H1 (cell line): Measurements from ENCODE around the gene XPO5. TPM values are rescaled to one million over a fixed set of nuclear protein-coding genes. Genes with fewer than 3 reads are reported as not detected.

Experiments used
- CTCF ChIA-PET: fragments of 300-600 bp; sonication (Branson Sonifier 250); formaldehyde crosslinking; loops from one replicate; lab custom pipeline; 2021; ENCODE audit not compliant: partially characterized antibody; lab: Charles Lee
- POLR2A ChIA-PET: fragments of 300-600 bp; sonication (Branson Sonifier 250); formaldehyde crosslinking; loops from one replicate; lab custom pipeline; 2021; ENCODE audit warnings: inconsistent platforms; ENCODE audit not compliant: partially characterized antibody; lab: Charles Lee
- DNase-seq, 2 experiments: peaks; one replicate each; pipeline versions ENCODE4 v3.0.0 to v3.0.0-alpha.2; 2010 to 2022; ENCODE audit warnings: low spot score in 2 of 2, low read depth in 1 of 2, mixed read lengths in 1 of 2
- FAIRE-seq: peaks from 2 replicates; lab custom pipeline; 2011; peaks lifted over from hg19 to GRCh38; lab: Jason Lieb, UNC
- H2AFZ ChIP-seq: 2 replicates; pipeline ENCODE4 v1.8.1; 2012; ENCODE audit warnings: low read length, inconsistent platforms
- H2AK5ac ChIP-seq: 2 replicates; pipeline ENCODE4 v1.6.1; 2013; ENCODE audit warnings: low read depth, low read length
- H2BK120ac ChIP-seq: replicated peaks from 2 replicates; pipeline ENCODE3; 2013; ENCODE audit warnings: low read depth, low read length, inconsistent platforms
- H2BK12ac ChIP-seq: 2 replicates; pipeline ENCODE4 v1.6.1; 2013; ENCODE audit warnings: low read depth, low read length
- H2BK15ac ChIP-seq: 2 replicates; pipeline ENCODE4 v1.6.1; 2013; ENCODE audit warnings: low read length
- H2BK20ac ChIP-seq: 2 replicates; pipeline ENCODE4 v1.6.1; 2013; ENCODE audit warnings: low read length
- H2BK5ac ChIP-seq: 2 replicates; pipeline ENCODE4 v1.6.1; 2013; ENCODE audit warnings: low read depth, low read length
- H3K14ac ChIP-seq: 2 replicates; pipeline ENCODE4 v1.6.1; 2013; ENCODE audit warnings: inconsistent platforms; ENCODE audit not compliant: insufficient read length
- H3K18ac ChIP-seq: 2 replicates; pipeline ENCODE4 v1.6.1; 2013; ENCODE audit warnings: low read length; ENCODE audit errors: extremely low read depth
- H3K23ac ChIP-seq: 2 replicates; pipeline ENCODE4 v1.6.1; 2013; ENCODE audit warnings: inconsistent platforms; ENCODE audit not compliant: insufficient read length
- H3K23me2 ChIP-seq: 2 replicates; pipeline ENCODE4 v1.6.1; 2013; ENCODE audit warnings: low read depth, low read length
- H3K27ac ChIP-seq: 2 replicates; pipeline ENCODE4 v1.6.1; 2011; ENCODE audit warnings: low read depth, low read length, inconsistent platforms
- H3K27me3 ChIP-seq, 4 experiments: replicated peaks in 1 of 4; 1 replicate in 1 of 4; 2 replicates in 3 of 4; pipeline versions ENCODE4 v1.6.1 to v1.8.1; 2011 to 2013; ENCODE audit warnings: low read length in 3 of 4, mild to moderate bottlenecking in 3 of 4, inconsistent platforms in 2 of 4, mixed read lengths in 2 of 4, moderate library complexity in 1 of 4; ENCODE audit not compliant: control insufficient read depth in 3 of 4, insufficient read depth in 3 of 4; ENCODE audit errors: extremely low read depth in 1 of 4
- H3K36me3 ChIP-seq, 4 experiments: 2 replicates each; pipeline versions ENCODE4 v1.6.1 to v1.8.1; 2011 to 2013; ENCODE audit warnings: mild to moderate bottlenecking in 4 of 4, low read length in 3 of 4, moderate library complexity in 2 of 4, control low read depth in 1 of 4, inconsistent platforms in 1 of 4; ENCODE audit not compliant: insufficient read depth in 4 of 4, control insufficient read depth in 2 of 4
- H3K4ac ChIP-seq: replicated peaks from 2 replicates; pipeline ENCODE3; 2013; ENCODE audit warnings: low read length, low read depth, mixed read lengths, inconsistent platforms; ENCODE audit not compliant: insufficient read length
- H3K4me1 ChIP-seq, 4 experiments: replicated peaks in 1 of 4; 1 replicate in 1 of 4; 2 replicates in 3 of 4; pipeline versions ENCODE4 v1.6.1 to v1.8.1; 2011 to 2013; ENCODE audit warnings: low read length in 3 of 4, inconsistent platforms in 2 of 4, mixed read lengths in 1 of 4; ENCODE audit not compliant: insufficient read depth in 4 of 4, control insufficient read depth in 3 of 4
- H3K4me2 ChIP-seq, 2 experiments: 2 replicates each; pipeline versions ENCODE4 v1.6.1 to v1.8.1; 2011 to 2013; ENCODE audit warnings: low read depth in 2 of 2, low read length in 2 of 2, control low read depth in 1 of 2, inconsistent platforms in 1 of 2, mild to moderate bottlenecking in 1 of 2; ENCODE audit not compliant: insufficient read depth in 1 of 2
- H3K4me3 ChIP-seq, 4 experiments: fragments of 200-600, 300-600 bp in 1 of 4; sonication (generic), shearing (Covaris generic), sonication (Bioruptor Twin) in 1 of 4; 2 replicates each; pipeline versions ENCODE4 v1.5.1 to v1.8.1; 2011 to 2016; ENCODE audit warnings: low read length in 4 of 4, low read depth in 3 of 4, control low read depth in 2 of 4, inconsistent platforms in 2 of 4, mild to moderate bottlenecking in 2 of 4, mixed read lengths in 1 of 4, moderate library complexity in 1 of 4; ENCODE audit not compliant: insufficient read depth in 2 of 4; ENCODE audit errors: extremely low read depth in 1 of 4
- H3K56ac ChIP-seq: replicated peaks from 2 replicates; pipeline ENCODE3; 2013; ENCODE audit warnings: low read depth, mild to moderate bottlenecking, mixed read lengths, low read length, inconsistent platforms; ENCODE audit not compliant: insufficient read length
- H3K79me1 ChIP-seq: 2 replicates; pipeline ENCODE4 v1.6.1; 2013; ENCODE audit warnings: low read depth, low read length, control low read depth
- H3K79me2 ChIP-seq, 2 experiments: 2 replicates each; pipeline versions ENCODE4 v1.6.1 to v1.8.1; 2012 to 2013; ENCODE audit warnings: low read length in 2 of 2, mild to moderate bottlenecking in 2 of 2, inconsistent platforms in 1 of 2; ENCODE audit not compliant: insufficient read depth in 2 of 2, control insufficient read depth in 1 of 2
- H3K9ac ChIP-seq, 4 experiments: replicated peaks in 1 of 4; 1 replicate in 1 of 4; 2 replicates in 3 of 4; pipeline versions ENCODE4 v1.6.1 to v1.8.1; 2011 to 2013; ENCODE audit warnings: low read depth in 3 of 4, low read length in 3 of 4, control low read depth in 2 of 4, mild to moderate bottlenecking in 2 of 4, moderate library complexity in 2 of 4, inconsistent platforms in 1 of 4; ENCODE audit errors: extremely low read depth in 1 of 4
- H3K9me3 ChIP-seq, 2 experiments: 2 replicates each; pipeline versions ENCODE4 v1.6.1 to v1.8.1; 2012 to 2013; ENCODE audit warnings: mild to moderate bottlenecking in 2 of 2, moderate library complexity in 2 of 2, control low read depth in 1 of 2, inconsistent platforms in 1 of 2, low read depth in 1 of 2, low read length in 1 of 2, mixed read lengths in 1 of 2; ENCODE audit not compliant: insufficient read depth in 2 of 2
- H4K20me1 ChIP-seq, 2 experiments: replicated peaks in 1 of 2; 2 replicates each; pipeline versions ENCODE3 to v1.8.1; 2011 to 2013; ENCODE audit warnings: inconsistent platforms in 2 of 2, low read length in 2 of 2, mild to moderate bottlenecking in 1 of 2; ENCODE audit not compliant: insufficient read depth in 2 of 2, control insufficient read depth in 1 of 2
- H4K5ac ChIP-seq: 2 replicates; pipeline ENCODE4 v1.6.1; 2013; ENCODE audit warnings: low read length, low read depth, mixed read lengths, inconsistent platforms; ENCODE audit not compliant: insufficient read length
- H4K8ac ChIP-seq: 2 replicates; pipeline ENCODE4 v1.8.0; 2013; ENCODE audit warnings: mild to moderate bottlenecking, moderate library complexity, low read length, inconsistent platforms; ENCODE audit not compliant: insufficient read depth; ENCODE audit errors: extremely low read depth
- H4K91ac ChIP-seq: replicated peaks from 2 replicates; pipeline ENCODE3; 2013; ENCODE audit warnings: low read length, mixed read lengths, inconsistent platforms; ENCODE audit not compliant: insufficient read length
- GABPA ChIP-seq: IDR thresholded peaks from 2 replicates; pipeline ENCODE4 v1.6.1; 2011; ENCODE audit warnings: mild to moderate bottlenecking, low read length, moderate library complexity, borderline replicate concordance; ENCODE audit not compliant: insufficient read depth
- POLR2AphosphoS5 ChIP-seq: IDR thresholded peaks from 2 replicates; pipeline ENCODE4 v1.6.1; 2011; ENCODE audit warnings: low read depth, low read length
- POU5F1 ChIP-seq: IDR thresholded peaks from 2 replicates; pipeline ENCODE4 v1.6.1; 2011; ENCODE audit warnings: low read depth, mild to moderate bottlenecking, low read length, moderate library complexity
- RAD21 ChIP-seq, 2 experiments: IDR thresholded peaks in 1 of 2; conservative IDR thresholded peaks in 1 of 2; 2 replicates each; pipeline ENCODE4 v1.6.1; 2011; ENCODE audit warnings: low read depth in 2 of 2, low read length in 2 of 2, improper control_type of control experiment in 1 of 2, inconsistent platforms in 1 of 2, mild to moderate bottlenecking in 1 of 2, moderate library complexity in 1 of 2
- SP2 ChIP-seq: IDR thresholded peaks from 2 replicates; pipeline ENCODE4 v1.6.1; 2012; ENCODE audit warnings: mild to moderate bottlenecking, low read length, inconsistent platforms
- SP4 ChIP-seq: IDR thresholded peaks from 2 replicates; pipeline ENCODE4 v1.6.1; 2012; ENCODE audit warnings: low read length, inconsistent platforms
- SUZ12 ChIP-seq: fragments of 200-600 bp; sonication (generic); IDR thresholded peaks from 2 replicates; pipeline ENCODE4 v1.6.1; 2012; ENCODE audit warnings: mild to moderate bottlenecking, inconsistent platforms, low read length, moderate library complexity, mixed read lengths
- WGBS, 2 experiments: shearing (Covaris generic) in 1 of 2; methylation state at CpG; one replicate each; pipeline versions ENCODE4 v1.1.6 to v1.1.7; 2013 to 2015; ENCODE audit warnings: low lambda C conversion rate in 2 of 2, mixed read lengths in 2 of 2, inconsistent platforms in 1 of 2, low coverage in 1 of 2, missing lambda C conversion rate in 1 of 2; ENCODE audit not compliant: insufficient replicate concordance in 2 of 2, insufficient coverage in 1 of 2, insufficient read length in 1 of 2; ENCODE audit errors: extremely low coverage in 1 of 2, missing lambda C conversion rate in 1 of 2; 5-methylcytosine and 5-hydroxymethylcytosine counted together
- polyA plus RNA-seq, 7 experiments: library from polyadenylated mRNA; depleted of rRNA in 3 of 7; stranded (reverse) in 5 of 7; unstranded in 2 of 7; fragments of >200 nt in 5 of 7; fragments of 200-250 nt in 2 of 7; gene quantifications; 1 replicate in 5 of 7; 2 replicates in 1 of 7; 4 replicates in 1 of 7; pipeline versions ENCODE4 v1.2.1 to v1.2.3, GENCODE V29; 2011 to 2013; ENCODE audit warnings: missing spikeins in 2 of 7, mixed read lengths in 2 of 7
- total RNA-seq: library from RNA; stranded (reverse); fragmentation: NEBNext Ultra II Directional; extraction: Animal tissue kit (Norgen Biotek cat#: 25700); gene quantifications from 2 replicates; pipeline ENCODE4 v1.2.1, GENCODE V29; 2021
- TF ChIP-seq, protein P1 (sequence below), 3 experiments: IDR thresholded peaks; 1 replicate in 2 of 3; 2 replicates in 1 of 3; pipeline versions ENCODE4 v1.5.1 to v1.6.1; 2011; ENCODE audit warnings: low read length in 3 of 3, mild to moderate bottlenecking in 3 of 3, inconsistent platforms in 2 of 3, low read depth in 1 of 3, moderate library complexity in 1 of 3; ENCODE audit not compliant: insufficient read depth in 1 of 3; ENCODE audit errors: control extremely low read depth in 1 of 3
- TF ChIP-seq, protein P2 (sequence below): IDR thresholded peaks from 2 replicates; pipeline ENCODE4 v1.6.1; 2011; ENCODE audit warnings: low read depth, mild to moderate bottlenecking, low read length; ENCODE audit not compliant: insufficient read depth

Gene XPO5
- total and polyA plus RNA-seq, 2 of the 8 experiments (the other 6 are each of a cell fraction or from before 2014, with no cell fraction given), result 80.6 to 95.7 TPM

DNA sequence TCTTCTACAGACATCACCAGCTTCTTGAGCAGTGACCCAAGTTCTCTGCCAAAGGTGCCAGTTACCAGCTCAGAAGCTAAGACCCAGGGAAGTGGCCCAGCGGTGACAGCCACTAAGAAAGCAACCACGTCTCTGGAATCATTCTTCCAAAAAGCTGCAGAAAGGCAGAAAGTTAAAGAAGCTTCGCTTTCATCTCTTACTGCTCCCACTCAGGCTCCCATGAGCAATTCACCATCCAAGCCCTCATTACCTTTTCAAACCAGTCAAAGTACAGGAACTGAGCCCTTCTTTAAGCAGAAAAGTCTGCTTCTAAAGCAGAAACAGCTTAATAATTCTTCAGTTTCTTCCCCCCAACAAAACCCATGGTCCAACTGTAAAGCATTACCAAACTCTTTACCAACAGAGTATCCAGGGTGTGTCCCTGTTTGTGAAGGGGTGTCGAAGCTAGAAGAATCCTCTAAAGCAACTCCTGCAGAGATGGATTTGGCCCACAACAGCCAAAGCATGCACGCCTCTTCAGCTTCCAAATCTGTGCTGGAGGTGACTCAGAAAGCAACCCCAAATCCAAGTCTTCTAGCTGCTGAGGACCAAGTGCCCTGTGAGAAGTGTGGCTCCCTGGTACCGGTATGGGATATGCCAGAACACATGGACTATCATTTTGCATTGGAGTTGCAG is 38.0 kb upstream of the XPO5 start:
- Histone ChIP-seq H2AK5ac (no peak overlapping the region), H2BK12ac (no peak overlapping the region), H2BK5ac (no peak overlapping the region), H3K23ac (no peak overlapping the region), H2AFZ (no peak overlapping the region), H2BK120ac (no peak overlapping the region), H3K79me1 (no peaks in the 10 kb centered on the region), H4K91ac (no peak overlapping the region), H3K9ac (no peak overlapping the region), H3K36me3 (peaks cover 3 to 13% (median 6%) of the 10 kb centered on the region in 4 experiments; a peak in 6 of 8 replicates), H3K27me3 (no peaks in the 10 kb centered on the region), H3K4me3 (no peak overlapping the region), H3K4me2 (no peak overlapping the region), H4K5ac (no peak overlapping the region), H3K4ac (no peak overlapping the region), H4K8ac (no peak overlapping the region; the same call in 1 of the 2 replicates), H4K20me1 (peaks cover 0 to 1% of the 10 kb centered on the region in 2 experiments), H3K9me3 (no peaks in the 10 kb centered on the region), H2BK20ac (no peak overlapping the region), H3K18ac (no peak overlapping the region), H3K23me2 (no peaks in the 10 kb centered on the region), H3K56ac (no peak overlapping the region), H3K27ac (no peak overlapping the region), H3K14ac (no peak overlapping the region), H2BK15ac (no peak overlapping the region), H3K79me2 (no peaks in the 10 kb centered on the region), H3K4me1 (no peaks in the 10 kb centered on the region)
- FAIRE-seq, result no peak
- 88% methylated on average over 6 of the region's 6 CpGs; no CpG with 5 or more reads in 1 of the 2 experiments for WGBS, 2 experiments
- ChIA-PET CTCF (interaction anchor here (0.6 to 1.4 kb wide), 4 partner anchors 9 to 560 kb away, joined by 3 read pairs; no protein-coding TSS in a partner anchor), POLR2A (interaction anchor here (0.7 to 2.7 kb wide), 5 partner anchors 9 to 49 kb away, joined by 3 to 17 read pairs (median 3); partner anchors contain the start of genes GTPBP2, POLH and XPO5)
- no peak for DNase-seq
- TF ChIP-seq GABPA, result no peak
- no peak for TF ChIP-seq RAD21 (IDR thresholded peaks at IDR 0.05 in 1 of 2, conservative IDR thresholded peaks at IDR 0.05 in 1 of 2; ENCODE audit: low read depth in 2 of 2, low read length in 2 of 2)
- TF ChIP-seq SUZ12, result no peak
- TF ChIP-seq, protein P1, sequence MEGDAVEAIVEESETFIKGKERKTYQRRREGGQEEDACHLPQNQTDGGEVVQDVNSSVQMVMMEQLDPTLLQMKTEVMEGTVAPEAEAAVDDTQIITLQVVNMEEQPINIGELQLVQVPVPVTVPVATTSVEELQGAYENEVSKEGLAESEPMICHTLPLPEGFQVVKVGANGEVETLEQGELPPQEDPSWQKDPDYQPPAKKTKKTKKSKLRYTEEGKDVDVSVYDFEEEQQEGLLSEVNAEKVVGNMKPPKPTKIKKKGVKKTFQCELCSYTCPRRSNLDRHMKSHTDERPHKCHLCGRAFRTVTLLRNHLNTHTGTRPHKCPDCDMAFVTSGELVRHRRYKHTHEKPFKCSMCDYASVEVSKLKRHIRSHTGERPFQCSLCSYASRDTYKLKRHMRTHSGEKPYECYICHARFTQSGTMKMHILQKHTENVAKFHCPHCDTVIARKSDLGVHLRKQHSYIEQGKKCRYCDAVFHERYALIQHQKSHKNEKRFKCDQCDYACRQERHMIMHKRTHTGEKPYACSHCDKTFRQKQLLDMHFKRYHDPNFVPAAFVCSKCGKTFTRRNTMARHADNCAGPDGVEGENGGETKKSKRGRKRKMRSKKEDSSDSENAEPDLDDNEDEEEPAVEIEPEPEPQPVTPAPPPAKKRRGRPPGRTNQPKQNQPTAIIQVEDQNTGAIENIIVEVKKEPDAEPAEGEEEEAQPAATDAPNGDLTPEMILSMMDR (IDR thresholded peaks at IDR 0.05; ENCODE audit: control extremely low read depth in 1 of 3, insufficient read depth in 1 of 3, low read depth in 1 of 3, low read length in 3 of 3), result no peak
- TF ChIP-seq SP4, result no peak
- no peak for TF ChIP-seq POLR2AphosphoS5
- TF ChIP-seq, protein P2, sequence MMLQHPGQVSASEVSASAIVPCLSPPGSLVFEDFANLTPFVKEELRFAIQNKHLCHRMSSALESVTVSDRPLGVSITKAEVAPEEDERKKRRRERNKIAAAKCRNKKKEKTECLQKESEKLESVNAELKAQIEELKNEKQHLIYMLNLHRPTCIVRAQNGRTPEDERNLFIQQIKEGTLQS, result no peak
- no peak for TF ChIP-seq SP2
- TF ChIP-seq POU5F1, result no peak
